GM10248 (cell line): ENCODE results near the gene TCEA2.

Experiments
- CTCF ChIA-PET: fragments of 300-600 bp; sonication (Branson Sonifier 250); formaldehyde crosslinking; extraction: SDS; loops from one replicate; lab custom pipeline; 2021; ENCODE audit warnings: antibody characterized with exemption; lab: Yijun Ruan, JAX
- POLR2A ChIA-PET: fragments of 350-650 bp; sonication (Branson Sonifier 250); formaldehyde crosslinking; extraction: SDS; loops from one replicate; lab custom pipeline; 2020; ENCODE audit warnings: antibody characterized with exemption; lab: Yijun Ruan, JAX
- DNase-seq: peaks from one replicate; pipeline ENCODE4 v3.0.0; 2012; ENCODE audit errors: extremely low spot score
- TF ChIP-seq, protein P1 (sequence below): IDR thresholded peaks from 2 replicates; pipeline ENCODE4 v1.5.1; 2012; ENCODE audit warnings: mild to moderate bottlenecking, low read depth; ENCODE audit errors: extremely low read depth, missing control alignments, control extremely low read depth

TCEA2 gene

GRCh38 chr20:64071341-64072332, 8.6 kb downstream of the TCEA2 start:
- TF ChIP-seq, protein P1, sequence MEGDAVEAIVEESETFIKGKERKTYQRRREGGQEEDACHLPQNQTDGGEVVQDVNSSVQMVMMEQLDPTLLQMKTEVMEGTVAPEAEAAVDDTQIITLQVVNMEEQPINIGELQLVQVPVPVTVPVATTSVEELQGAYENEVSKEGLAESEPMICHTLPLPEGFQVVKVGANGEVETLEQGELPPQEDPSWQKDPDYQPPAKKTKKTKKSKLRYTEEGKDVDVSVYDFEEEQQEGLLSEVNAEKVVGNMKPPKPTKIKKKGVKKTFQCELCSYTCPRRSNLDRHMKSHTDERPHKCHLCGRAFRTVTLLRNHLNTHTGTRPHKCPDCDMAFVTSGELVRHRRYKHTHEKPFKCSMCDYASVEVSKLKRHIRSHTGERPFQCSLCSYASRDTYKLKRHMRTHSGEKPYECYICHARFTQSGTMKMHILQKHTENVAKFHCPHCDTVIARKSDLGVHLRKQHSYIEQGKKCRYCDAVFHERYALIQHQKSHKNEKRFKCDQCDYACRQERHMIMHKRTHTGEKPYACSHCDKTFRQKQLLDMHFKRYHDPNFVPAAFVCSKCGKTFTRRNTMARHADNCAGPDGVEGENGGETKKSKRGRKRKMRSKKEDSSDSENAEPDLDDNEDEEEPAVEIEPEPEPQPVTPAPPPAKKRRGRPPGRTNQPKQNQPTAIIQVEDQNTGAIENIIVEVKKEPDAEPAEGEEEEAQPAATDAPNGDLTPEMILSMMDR, result no peak
- POLR2A ChIA-PET, result no interaction called here
- DNase-seq, result no peak
- CTCF ChIA-PET, result interaction anchor here (0.7 to 1.5 kb wide), 2 partner anchors 33 to 98 kb away, joined by 3 to 4 read pairs; no protein-coding TSS in a partner anchor

DNA sequence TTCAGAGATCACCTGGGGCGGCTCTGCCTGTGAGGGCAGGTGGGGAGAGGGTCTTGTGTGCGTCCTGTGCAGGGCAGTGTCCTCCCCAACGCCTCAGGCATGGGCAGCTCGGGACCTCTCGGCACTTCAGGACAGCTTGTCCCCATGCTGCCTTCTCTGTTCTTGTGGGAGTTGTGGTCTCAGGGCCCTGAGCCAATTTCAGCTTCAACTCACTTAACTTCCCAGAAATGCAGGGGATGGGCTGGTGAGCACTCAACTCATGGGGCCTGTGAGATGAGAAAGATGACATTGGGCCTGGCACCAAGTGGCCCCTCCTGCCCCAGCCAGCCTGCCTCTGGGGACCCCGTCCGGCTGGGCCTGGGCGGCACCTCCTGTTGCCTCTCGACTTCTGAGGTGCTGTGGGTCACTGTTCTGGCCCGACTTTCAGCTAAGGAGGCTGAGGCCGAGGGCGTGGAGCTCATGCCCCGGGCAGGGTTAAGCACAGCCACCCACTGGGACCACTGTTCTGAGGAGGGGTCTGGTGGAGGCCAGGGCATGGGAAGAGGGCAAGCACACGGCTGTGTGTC, 9.6 kb downstream of the TCEA2 start:
- POLR2A ChIA-PET, result no interaction called here
- TF ChIP-seq, protein P1, result no peak
- CTCF ChIA-PET, result no interaction called here

GRCh38 chr20:64073476-64074183, 10.6 kb downstream of the TCEA2 start:
- ChIA-PET POLR2A (no interaction called here), CTCF (interaction anchor here (1.5 kb wide), 1 partner anchor 16 kb away, joined by 3 read pairs; no protein-coding TSS in a partner anchor)
- TF ChIP-seq, protein P1, result no peak
- no peak for DNase-seq

More for the DNA sequence above, 9.6 kb downstream of the TCEA2 start:
- no peak for DNase-seq

DNA sequence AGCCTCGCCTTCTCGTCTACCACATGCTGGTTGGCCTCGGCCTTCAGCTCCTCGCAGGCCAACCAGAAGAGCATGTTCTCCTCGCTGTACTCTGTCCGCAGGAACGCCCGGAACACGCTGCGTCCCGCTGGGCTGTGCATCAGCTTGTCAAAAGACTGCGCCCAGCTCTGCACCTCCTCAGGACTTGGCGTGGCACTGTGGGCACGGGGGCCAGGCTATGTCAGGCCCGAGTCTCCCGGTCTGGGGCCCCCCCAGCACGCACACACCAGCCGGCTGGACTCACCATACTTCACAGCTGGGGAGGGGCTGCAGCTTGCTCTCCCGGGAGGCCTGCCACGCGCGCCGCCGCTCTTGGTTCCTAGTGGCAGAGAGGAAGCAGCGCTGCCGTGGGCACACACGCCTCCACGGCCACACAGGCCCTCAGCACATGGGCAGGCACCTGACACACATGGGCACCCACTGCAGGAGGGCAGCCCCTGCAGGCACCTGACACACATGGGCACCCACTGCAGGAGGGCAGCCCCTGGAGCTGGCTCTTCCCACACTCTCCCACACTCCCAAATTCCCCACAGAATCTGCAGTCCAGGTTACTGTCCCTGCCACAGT, 11.3 kb downstream of the TCEA2 start:
- CTCF ChIA-PET, result interaction anchor here (1.5 kb wide), 1 partner anchor 17 kb away, joined by 3 read pairs; no protein-coding TSS in a partner anchor
- DNase-seq, result no peak
- POLR2A ChIA-PET, result no interaction called here
- TF ChIP-seq, protein P1, result no peak

DNA sequence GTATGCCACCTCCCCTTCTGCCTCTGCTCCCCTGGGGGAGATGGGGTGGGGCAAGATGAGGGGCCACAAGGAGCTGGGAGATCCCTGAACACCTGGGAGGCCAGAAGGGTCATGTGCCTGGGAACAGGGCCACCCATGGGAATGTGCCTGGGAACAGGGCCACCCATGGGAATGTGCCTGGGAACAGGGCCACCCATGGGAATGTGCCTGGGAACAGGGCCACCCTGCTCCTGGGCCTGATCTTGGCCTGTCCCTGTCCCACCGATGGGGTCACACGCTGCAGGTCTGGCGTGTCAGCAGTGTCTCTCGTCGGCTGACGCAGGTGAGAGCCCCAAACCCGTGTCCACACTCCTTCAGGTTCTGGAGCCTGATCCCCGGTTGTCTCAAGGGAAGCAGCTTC, 12.0 kb downstream of the TCEA2 start:
- ChIA-PET CTCF (interaction anchor here (1.6 to 2.6 kb wide), 2 partner anchors 18 to 45 kb away, joined by 5 to 12 read pairs; no protein-coding TSS in a partner anchor), POLR2A (no interaction called here)
- TF ChIP-seq, protein P1, result no peak
- no peak for DNase-seq
